GM18867 (cell line): Measurements from ENCODE around the gene RNF14.
"Not testable (repeated sequence)": the region's sequence is repeated elsewhere in the genome, so short reads cannot be mapped to it uniquely, and the experiment has no call there.

ENCODE experiments used
- ATAC-seq: cut with Tn5 transposase; IDR thresholded peaks from one replicate; pipeline ENCODE4 v1.9.1; 2021; ENCODE audit warnings: mild to moderate bottlenecking, moderate library complexity; ENCODE audit not compliant: unreplicated experiment

Gene RNF14

DNA sequence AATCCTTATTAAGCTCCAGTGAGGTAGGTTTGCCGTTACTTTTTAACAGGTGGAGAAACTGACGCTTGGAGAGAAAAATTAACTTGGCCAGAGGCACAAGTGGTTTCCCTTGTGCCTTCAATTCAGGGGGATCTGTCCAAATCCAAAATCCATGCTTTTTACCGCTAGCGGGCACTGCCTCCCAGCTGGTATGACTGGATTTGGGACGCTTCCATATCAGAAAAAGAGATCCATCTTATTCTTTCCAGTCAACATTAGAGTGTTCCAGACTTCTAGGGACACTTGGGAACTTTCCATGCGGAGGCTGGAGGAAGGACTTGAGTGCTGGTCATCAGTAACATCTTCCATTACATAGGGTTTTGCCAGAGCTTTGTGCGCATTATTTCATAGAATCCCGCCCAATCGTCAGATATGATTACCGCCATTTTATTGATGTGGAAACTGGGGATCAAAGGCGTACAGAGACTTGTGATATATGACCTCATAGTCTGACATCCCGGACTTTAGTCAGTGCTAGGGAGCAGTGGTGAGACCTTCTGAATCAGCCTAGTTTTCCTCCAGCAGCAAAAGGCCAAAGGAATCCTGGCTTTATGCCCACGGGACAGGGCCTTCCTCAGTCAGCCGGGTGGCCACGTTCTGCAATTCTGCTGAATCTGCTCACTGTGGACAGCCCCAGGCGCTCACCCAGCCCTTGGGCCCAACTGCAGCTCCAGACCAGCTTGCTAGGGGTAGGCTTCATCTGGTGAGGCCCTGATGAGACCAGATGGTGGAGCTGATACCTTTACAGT, 45.0 kb downstream of the RNF14 start:
- no peak for ATAC-seq

DNA sequence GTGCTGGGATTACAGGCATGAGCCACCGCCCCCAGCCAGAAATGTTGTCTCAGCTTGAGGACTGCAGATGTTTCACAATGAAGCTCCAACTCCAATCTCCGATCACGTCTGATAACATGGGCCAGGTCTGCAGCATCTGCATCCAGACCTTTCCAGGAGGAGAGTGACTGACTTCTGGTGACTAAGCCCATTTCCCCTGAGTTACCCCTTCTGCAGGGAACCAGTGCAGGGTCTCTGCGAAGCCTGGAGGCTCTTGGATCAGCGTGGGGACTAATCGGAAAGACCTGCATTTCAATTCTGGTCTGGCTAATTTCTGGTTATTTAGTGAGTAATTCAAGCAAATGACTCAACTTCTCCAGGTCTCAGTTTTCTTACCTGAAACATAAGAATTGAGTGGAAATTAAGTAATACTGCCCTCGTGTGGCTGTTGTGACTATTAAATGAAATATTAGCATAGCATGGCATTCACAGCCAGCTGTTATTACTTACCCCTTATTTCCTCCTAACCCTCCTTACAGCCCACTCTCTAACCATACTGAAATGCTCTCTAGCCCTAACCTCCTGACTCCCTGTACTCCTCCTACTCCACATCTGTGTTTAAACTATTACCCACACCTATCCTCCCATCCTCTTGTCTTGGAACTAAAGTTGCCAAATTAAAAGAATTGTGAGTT, 46.1 kb downstream of the RNF14 start:
- ATAC-seq, result peak; percentile 36

DNA sequence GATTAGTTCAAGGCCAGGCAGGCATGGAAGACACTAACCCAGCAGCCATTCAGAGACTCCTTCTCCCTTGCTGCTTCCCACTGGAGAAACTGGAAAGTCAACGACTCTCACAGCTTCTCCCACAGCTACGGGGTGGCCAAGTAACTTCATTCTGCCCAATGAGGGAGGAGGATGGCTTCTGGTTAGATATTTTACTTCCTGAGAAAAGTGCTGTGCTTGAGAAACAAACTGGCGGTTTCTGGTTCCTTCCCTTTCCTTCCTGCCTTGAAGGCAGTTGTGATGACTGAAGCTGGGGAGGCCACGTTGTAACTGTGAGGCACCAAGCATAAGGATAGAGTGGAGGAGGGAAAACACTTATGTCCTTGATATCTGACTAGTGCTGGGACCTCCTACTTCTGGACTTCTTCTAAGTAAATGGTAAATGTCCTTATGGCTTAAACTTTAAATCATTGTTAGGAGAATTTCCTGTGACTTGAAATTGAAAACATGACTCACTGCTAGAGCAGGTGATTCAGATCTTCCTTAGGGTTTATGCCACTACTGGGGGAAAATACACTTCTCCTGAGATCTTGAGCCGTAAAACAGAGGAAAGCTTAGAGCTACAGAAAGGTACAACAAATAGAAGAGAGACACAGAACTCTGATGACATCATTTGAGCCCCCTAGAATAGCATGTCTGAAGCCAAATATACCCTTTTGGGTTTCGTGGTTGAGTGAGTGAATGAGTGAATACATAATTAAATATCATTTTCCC, 47.1 kb downstream of the RNF14 start:
- no peak for ATAC-seq

DNA sequence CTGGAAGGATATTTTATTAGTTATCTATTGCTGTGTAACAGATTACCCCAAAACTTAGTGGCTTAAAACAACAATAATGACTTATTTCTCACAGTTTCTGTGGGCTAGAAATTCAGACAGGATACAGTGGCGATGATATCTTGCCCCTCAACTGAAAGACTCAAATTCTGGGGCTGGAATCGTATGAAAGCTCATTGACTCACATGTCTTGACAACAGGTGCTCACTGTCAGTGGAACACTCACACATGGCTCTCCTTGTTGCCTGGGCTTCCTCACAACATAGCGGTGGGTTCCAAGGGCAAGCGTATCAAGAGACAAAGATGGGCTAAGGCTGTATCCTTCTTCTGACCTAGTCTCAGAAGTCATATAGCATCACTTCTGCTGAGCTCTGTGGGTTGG, 47.7 kb downstream of the RNF14 start:
- no peak for ATAC-seq

DNA sequence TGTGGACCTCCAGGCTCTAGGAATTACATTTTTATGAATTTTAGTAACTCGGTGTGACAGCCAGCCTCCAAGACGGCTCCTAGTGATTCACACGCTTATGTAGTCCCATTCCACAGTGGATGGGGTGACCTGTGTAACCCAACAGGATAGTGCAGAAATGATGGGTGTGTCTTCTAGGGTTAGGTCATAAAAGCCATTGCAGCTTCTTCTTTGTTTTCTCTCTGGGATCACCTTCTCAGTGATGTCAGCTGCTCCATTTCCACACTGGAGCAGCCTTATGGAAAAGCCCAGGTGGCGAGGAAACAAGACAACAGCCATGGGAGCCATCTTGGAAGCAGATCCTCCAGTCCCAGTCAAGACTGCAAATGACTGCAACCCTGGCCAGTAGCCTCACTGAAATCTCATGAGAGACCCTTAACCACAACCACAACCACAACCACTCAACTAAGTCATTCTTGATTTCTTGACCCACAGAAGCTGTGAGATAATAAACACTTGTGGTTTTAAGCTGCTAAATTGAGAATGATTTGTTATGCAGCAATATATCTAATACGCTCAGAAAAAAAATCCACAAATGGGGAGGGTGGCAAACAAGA, 49.0 kb downstream of the RNF14 start:
- peak; percentile 54 for ATAC-seq

DNA sequence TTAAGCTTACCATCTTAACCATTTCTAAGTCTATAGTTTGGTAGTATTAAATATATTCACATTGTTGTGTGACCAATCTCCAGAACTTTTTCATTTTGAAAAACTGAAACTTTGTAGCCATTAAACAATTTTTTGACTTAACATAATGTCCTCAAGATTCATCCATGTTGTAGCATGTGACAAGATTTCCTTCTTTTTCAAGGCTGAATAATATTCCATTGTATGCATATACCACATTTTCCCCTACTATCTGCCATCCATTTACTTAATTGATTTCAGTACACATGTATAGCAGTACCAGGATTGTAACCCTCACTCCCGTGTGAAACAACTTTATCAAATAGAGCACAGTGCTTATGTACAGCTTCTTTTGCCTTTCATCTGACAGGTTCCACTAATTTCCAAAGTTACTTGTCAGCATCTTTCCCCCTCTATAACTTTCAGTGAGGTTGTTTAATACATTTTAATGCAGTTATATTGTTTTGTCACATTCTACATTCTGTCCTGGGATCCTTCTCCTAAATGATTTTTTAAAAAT, 51.3 kb downstream of the RNF14 start:
- ATAC-seq, result no peak

DNA sequence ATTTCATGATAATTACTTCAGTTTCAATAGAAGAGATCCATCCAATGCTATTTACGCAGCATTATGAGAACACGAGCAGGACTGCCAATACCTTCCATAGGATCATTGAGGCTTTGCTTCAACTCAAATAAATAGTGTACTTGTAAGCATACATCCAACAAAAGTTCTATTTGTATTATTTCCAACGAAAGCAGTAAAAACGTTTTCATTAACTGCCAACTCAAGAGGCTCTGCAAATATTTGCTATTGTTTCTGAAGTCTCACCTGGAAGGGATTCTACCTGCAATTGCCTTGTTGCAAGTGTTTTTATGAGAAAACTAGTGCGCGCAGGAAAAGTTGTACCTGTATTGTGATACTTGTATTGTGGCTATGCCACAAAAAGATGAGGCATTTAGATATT, 54.9 kb downstream of the RNF14 start:
- ATAC-seq, result no peak

DNA sequence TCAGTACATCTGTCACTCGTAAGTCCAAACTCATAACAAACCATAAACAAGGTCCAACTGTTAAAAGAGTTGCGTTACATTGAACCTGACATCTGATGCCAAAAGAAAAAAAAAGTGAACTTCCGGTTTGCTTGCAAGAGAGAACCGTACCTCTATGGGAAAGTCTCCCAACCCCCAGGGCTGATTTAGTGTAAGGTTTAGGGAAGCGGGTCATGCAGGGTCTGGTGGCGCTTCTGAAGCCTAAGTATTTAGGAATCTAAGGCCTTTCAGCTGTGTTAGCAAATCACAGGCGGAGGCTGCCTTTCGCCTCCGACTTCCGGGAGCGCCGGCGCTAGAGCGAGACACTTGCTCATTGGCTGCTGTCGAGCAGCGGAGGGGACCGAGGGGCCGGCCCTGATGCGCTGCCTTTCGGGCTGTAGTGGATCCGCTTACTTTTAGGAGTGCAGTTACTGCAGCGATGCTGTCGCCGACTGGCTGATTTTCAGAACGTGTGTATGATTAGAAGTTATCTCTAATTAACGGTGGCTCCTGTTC, 55.9 kb downstream of the RNF14 start:
- peak; percentile 100 for ATAC-seq

DNA sequence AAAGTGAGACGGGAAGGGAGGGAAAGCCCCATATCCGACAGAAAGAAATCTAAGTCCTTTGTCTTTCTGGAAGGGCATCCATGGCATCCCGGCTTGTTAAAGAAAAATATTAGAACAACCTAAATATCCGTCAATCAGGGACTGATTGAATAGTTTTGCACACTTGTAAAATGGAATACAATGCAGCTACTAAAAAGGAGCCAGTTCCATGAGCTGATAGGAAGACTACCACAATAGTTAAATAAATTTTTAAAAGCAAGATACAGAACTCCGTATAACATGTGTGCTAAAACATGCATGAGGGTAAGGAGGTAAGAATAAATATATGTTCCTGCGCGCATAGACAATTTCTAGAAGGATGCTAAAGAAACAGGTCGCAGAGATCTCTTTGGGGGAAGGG, 56.7 kb downstream of the RNF14 start:
- no peak for ATAC-seq

DNA sequence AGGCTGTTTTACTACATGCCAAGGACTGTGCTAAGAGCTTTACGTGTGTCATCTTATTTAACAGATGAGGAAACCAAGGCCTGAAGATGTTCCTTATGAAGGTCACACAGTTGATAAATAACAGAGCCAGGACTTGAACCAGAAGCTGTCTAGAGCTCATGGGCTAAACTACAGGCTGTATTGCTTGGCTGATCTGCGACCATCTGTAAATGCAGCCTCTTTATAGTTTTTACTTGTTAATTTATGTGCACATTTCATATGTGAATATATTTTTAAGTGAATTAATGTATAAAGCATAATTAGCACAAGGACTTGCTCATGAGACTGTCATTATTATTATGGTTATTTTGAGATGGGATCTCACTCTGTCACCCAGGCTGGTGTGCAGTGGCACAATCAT, 63.2 kb downstream of the RNF14 start:
- ATAC-seq, result no peak

DNA sequence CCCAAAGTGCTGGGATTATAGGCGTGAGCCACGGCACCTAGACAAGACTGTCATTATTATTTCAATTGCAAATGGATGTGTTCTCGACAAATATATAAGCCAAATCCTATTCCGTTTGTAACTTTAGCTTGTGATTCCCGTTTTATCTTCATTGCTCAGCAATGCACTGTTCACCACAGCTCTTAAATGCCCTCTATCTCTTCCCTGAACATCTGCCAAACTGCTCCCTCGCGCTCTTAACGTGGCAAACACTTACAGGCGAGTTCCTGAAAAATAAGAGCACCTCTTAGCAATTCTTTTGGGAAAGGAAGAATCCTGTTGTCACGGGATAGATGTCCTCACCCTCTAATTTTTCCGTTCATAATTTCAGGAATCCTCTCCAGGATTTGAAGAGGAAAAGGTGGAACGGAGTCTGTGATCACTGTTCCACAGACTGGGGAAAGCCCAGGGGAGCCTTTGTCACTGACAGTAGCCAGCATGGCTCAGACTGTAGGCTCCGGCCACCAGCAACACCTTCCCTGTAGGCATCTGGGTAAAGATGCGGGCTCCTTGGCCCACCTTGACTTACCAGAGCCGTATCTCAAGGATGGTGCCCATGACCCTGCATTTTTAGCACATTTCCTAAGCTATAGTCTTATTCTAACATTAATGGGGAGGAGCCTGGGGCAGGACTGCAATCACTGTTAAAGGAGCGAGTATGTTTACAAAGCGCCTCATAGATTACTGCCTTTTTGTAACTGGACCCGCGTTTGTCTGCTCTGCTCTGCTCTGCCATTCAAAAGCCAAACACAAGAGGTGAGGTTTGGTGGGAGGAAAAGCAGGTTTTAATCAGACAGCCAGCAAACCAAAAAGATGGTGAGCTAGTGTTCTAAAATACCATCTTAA, 64.1 kb downstream of the RNF14 start:
- no peak for ATAC-seq

DNA sequence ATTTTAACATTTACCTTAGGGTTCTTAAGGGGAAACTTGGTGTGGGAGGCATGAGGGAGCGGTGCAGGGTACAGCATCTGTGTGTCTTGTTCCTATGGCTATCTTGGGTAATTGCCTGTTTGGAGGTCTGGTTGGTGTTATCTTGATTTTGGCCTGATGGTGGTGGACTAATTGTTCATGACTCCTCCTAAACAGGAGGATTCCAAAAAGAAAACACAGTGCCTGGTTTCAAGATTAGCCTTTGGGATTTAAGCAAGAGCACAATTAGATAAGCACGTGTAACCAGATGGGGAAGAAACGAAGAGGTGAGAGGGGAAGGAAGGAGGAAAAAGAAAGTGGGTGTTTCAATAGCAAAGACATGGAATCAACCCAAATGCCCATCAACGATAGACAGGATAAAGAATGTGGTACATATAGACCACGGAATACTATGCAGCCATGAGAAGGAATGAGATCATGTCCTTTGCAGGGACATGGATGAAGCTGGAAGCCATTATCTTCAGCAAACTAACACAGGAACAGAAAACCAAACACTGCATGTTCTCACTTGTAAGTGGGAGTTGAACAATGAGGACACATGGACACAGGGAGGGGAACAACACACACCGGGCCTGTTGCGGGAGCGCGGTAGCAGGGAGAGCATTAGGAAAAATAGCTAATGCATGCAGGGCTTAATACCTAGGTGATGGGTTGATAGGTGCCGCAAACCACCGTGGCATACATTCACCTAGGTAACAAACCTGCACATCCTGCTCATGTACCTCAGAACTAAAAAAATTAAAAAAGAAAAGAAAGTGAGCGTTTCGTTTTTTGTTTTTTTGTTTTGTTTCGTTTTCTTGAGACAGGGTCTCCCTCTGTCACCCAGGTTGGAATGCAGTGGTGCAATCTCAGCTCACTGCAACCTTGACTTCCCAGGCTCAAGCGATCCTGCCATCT, 65.0 kb downstream of the RNF14 start:
- not testable (repeated sequence) for ATAC-seq

DNA sequence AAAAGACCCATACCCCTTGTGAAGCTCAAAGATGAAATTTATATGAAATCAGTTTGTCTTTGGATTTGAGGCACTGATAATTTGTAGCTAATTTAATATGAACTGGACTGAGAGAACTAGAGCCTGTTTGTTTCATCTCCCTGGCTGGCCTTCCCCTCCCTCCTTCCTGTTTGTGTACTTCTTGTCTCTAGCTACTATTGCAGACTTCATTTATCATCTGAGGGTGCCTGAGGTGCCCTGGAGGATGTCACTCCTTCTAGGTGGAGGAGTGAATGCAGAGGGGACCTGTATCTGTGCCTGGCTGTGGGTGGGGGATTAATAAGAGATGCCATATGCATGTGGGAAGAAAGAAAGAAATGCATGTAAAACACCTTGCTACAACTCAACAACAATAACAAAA, 66.1 kb downstream of the RNF14 start:
- ATAC-seq, result no peak

DNA sequence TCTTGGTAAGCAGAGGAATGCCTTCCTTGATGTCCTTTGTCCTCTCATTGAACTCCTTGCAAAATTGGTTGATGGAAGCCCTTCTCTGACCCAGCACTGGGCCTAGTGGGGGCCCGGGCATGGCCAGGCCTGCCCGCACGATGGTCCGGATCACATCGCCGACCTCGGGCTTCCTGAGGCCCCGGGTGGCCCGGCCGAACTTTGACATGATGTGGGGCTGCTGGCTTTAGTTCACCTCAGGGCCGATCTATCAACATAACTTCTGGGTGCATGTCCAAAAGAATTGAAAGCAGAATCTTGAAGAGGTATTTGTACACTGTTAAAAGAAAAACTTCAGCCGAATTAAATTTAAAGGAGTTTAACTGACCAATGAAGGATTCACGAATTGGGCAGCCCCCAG, 68.0 kb downstream of the RNF14 start:
- no peak for ATAC-seq

DNA sequence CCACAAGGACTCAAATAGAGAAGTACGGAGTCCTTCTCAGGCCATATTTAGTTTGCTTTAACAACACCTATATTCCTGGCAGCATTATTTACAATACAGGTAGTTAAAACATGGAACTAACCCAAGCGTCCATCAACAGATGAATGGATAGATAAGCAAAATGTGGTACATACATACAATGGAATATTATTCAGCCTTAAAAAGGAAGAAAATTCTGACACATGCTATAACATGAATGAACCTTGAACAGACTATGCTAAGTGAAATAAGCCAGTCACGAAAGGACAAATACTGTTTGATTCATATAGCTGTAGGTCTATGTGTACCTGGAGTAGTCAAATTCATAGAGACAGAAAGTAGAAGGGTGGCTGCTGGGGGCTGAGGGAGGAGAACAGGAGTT, 68.7 kb downstream of the RNF14 start:
- ATAC-seq, result not testable (repeated sequence)

DNA sequence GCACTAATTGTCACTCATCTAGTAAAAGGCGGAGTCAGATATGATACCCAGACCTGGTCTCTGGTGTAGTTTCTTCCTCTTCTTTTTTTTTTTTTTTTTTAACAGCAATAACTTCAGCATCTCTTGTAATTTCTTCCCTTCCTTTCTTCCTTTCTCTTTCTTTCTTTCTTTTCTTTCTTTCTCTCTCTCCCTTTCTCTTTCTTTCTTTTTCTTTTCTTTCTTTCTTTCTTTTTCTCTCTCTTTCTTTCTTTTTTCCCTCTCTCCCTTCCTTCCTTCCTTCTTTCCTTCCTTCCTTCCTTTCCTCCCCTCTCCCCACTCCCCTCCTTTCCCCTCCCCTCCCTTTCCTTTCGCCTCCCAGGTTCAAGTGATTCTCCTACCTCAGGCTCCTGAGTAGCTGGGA, 69.8 kb downstream of the RNF14 start:
- ATAC-seq, result no peak
